HepG2 (cell line): ENCODE results near the gene PCAT7. TPM values are rescaled to one million over a fixed set of nuclear protein-coding genes. Genes with fewer than 3 reads are reported as not detected.

ENCODE experiments used
- AKAP8 ChIP-seq: sonication (generic); formaldehyde crosslinking; IDR thresholded peaks from 2 replicates; pipeline ENCODE4 v1.5.1; 2020; ENCODE audit warnings: mild to moderate bottlenecking, missing genetic modification reagents
- CBX2 ChIP-seq, 2 experiments: fragments of 200-600 bp in 1 of 2; sonication (generic); formaldehyde crosslinking in 1 of 2; IDR thresholded peaks; 2 replicates each; pipeline versions ENCODE4 v1.7.0 to v1.8.1; 2018 to 2022; ENCODE audit warnings: low read depth in 2 of 2, low read length in 1 of 2, mild to moderate bottlenecking in 1 of 2, missing genetic modification reagents in 1 of 2
- CENPBD1 ChIP-seq: sonication (generic); formaldehyde crosslinking; IDR thresholded peaks from 2 replicates; pipeline ENCODE4 v1.8.0; 2022; ENCODE audit warnings: missing genetic modification reagents, low read depth, mild to moderate bottlenecking, borderline replicate concordance
- CREB1 ChIP-seq, 2 experiments: fragments of 450-650 bp in 1 of 2; IDR thresholded peaks; 2 replicates each; pipeline ENCODE4 v1.6.1; 2016 to 2017; ENCODE audit warnings: control low read depth in 1 of 2, mild to moderate bottlenecking in 1 of 2, missing compliant biosample characterization in 1 of 2, missing genetic modification characterization in 1 of 2
- HNF1B ChIP-seq: sonication (generic); formaldehyde crosslinking; IDR thresholded peaks from 2 replicates; pipeline ENCODE4 v1.5.1; 2020; ENCODE audit warnings: mild to moderate bottlenecking, moderate library complexity, missing genetic modification reagents
- MXI1 ChIP-seq: IDR thresholded peaks from 3 replicates; pipeline ENCODE4 v1.6.1; 2012; ENCODE audit warnings: low read depth, low read length, inconsistent platforms, borderline replicate concordance
- POLR2A ChIP-seq, 2 experiments: IDR thresholded peaks; 2 replicates each; pipeline ENCODE4 v1.6.1; 2011; ENCODE audit warnings: low read depth in 2 of 2, low read length in 2 of 2, mild to moderate bottlenecking in 1 of 2, moderate library complexity in 1 of 2; ENCODE audit not compliant: insufficient read depth in 1 of 2
- PPARG ChIP-seq: conservative IDR thresholded peaks from 2 replicates; pipeline ENCODE4 v1.6.1; 2016; ENCODE audit warnings: missing biosample characterization, missing genetic modification reagents
- SYNCRIP ChIP-seq: fragments of 200-400 bp; formaldehyde crosslinking; IDR thresholded peaks from 2 replicates; pipeline ENCODE4 v1.6.1; 2018; ENCODE audit warnings: mild to moderate bottlenecking, low read depth, low read length; ENCODE audit not compliant: insufficient read depth
- TFAP4 ChIP-seq: sonication (generic); IDR thresholded peaks from 2 replicates; pipeline ENCODE4 v1.6.1; 2016; ENCODE audit warnings: low read depth, borderline replicate concordance
- ZFX ChIP-seq: sonication (generic); formaldehyde crosslinking; IDR thresholded peaks from 2 replicates; pipeline ENCODE4 v1.4.0; 2020; ENCODE audit warnings: mild to moderate bottlenecking, low read depth, missing genetic modification reagents, moderate library complexity
- ZNF205 ChIP-seq: IDR thresholded peaks from 2 replicates; pipeline ENCODE4 v1.6.1; 2018; ENCODE audit warnings: missing biosample characterization, missing genetic modification reagents
- ZNF614 ChIP-seq: IDR thresholded peaks from 2 replicates; pipeline ENCODE4 v1.6.1; 2018; ENCODE audit warnings: missing biosample characterization, missing genetic modification reagents, inconsistent platforms, borderline replicate concordance
- ZNF672 ChIP-seq: sonication (generic); formaldehyde crosslinking; IDR thresholded peaks from 2 replicates; pipeline ENCODE4 v1.8.1; 2022; ENCODE audit warnings: missing genetic modification reagents
- polyA plus RNA-seq, 8 experiments: library from polyadenylated mRNA; depleted of rRNA in 3 of 8; stranded (reverse) in 7 of 8; unstranded in 1 of 8; fragments of >200 nt; fragmentation: Illumina TruSeq in 4 of 8; extraction: Trizol in 4 of 8; gene quantifications; 2 replicates each; pipeline versions ENCODE4 v1.2.1 to v1.2.3, GENCODE V29; 2011 to 2016; ENCODE audit warnings: low read depth in 4 of 8, missing spikeins in 1 of 8, mixed read lengths in 1 of 8; ENCODE audit not compliant: insufficient read depth in 1 of 8
- total RNA-seq, 5 experiments: library from RNA; depleted of rRNA; stranded (reverse); fragments of >200 nt; fragmentation: Illumina TruSeq; extraction: Trizol; gene quantifications; 2 replicates each; pipeline ENCODE4 v1.2.3, GENCODE V29; 2016; ENCODE audit warnings: low read depth in 1 of 5
- TF ChIP-seq, protein P1 (sequence below): sonication (generic); formaldehyde crosslinking; IDR thresholded peaks from 2 replicates; pipeline ENCODE4 v1.4.0; 2020; ENCODE audit warnings: missing genetic modification reagents
- TF ChIP-seq, protein P2 (sequence below): sonication (generic); formaldehyde crosslinking; IDR thresholded peaks from 2 replicates; pipeline ENCODE4; 2020; ENCODE audit warnings: missing genetic modification reagents, mild to moderate bottlenecking, borderline replicate concordance
- TF ChIP-seq, protein P3 (sequence below): sonication (generic); formaldehyde crosslinking; IDR thresholded peaks from 2 replicates; pipeline ENCODE4 v1.4.0; 2020; ENCODE audit warnings: mild to moderate bottlenecking, missing genetic modification reagents
- TF ChIP-seq, protein P4 (sequence below), 2 experiments: sonication (generic) in 1 of 2; formaldehyde crosslinking in 1 of 2; IDR thresholded peaks; 2 replicates each; pipeline versions ENCODE4 v1.5.1 to v1.6.1; 2011 to 2020; ENCODE audit warnings: borderline replicate concordance in 1 of 2, low read depth in 1 of 2, low read length in 1 of 2, mild to moderate bottlenecking in 1 of 2, missing genetic modification reagents in 1 of 2, moderate library complexity in 1 of 2

PCAT7 gene
- total and polyA plus RNA-seq, 2 of the 13 experiments (the other 11 are each of a cell fraction or from before 2014, with no cell fraction given), result 2.3 to 3.9 TPM

DNA sequence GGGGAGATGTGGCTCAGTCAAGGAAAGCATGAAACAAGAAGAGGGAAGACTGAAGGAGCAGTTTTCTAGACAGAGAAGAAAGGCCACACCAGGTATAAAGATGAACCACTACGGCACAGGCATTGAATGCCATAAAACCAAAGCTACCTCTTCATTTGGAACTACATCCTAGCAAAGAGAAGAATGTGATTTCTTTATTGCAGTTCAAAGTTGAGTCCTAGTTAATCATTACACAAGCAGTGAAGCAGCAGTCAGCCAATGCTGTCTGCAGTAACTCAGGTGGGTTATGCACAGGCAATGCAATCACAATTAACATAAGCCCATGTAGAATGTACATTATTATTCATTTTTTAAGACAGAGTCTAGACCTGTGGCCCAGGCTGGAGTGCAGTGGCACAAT lies 21.7 kb upstream of the PCAT7 start (continued):
- TF ChIP-seq HNF1B (CRISPR knock-in tag) (peak; percentile 91), CBX2 (IDR thresholded peaks at IDR 0.05; ENCODE audit: low read depth, low read length) (no peak), CBX2 (CRISPR knock-in tag; IDR thresholded peaks at IDR 0.05; ENCODE audit: low read depth) (no peak), ZNF672 (CRISPR knock-in tag) (no peak), POLR2A (IDR thresholded peaks at IDR 0.05; ENCODE audit: insufficient read depth in 1 of 2, low read depth in 2 of 2, low read length in 2 of 2) (0 out of 4 replicates have a peak, but pooled peaks of 1 of the 2 experiments have one; percentile 27), TFAP4 (no peak), ZFX (CRISPR knock-in tag) (no peak), CENPBD1 (CRISPR knock-in tag) (no peak), CREB1 (IDR thresholded peaks at IDR 0.05) (no peak), CREB1 (CRISPR knock-in tag; IDR thresholded peaks at IDR 0.05) (0 out of 2 replicates have a peak, but pooled peaks have one; percentile 15), ZNF614 (0 out of 2 replicates have a peak, but pooled peaks have one; percentile 29), SYNCRIP (no peak), PPARG (0 out of 2 replicates have a peak, but pooled peaks have one; percentile 51), MXI1 (no peak), ZNF205 (CRISPR knock-in tag) (no peak), AKAP8 (no peak)
- TF ChIP-seq, protein P1, sequence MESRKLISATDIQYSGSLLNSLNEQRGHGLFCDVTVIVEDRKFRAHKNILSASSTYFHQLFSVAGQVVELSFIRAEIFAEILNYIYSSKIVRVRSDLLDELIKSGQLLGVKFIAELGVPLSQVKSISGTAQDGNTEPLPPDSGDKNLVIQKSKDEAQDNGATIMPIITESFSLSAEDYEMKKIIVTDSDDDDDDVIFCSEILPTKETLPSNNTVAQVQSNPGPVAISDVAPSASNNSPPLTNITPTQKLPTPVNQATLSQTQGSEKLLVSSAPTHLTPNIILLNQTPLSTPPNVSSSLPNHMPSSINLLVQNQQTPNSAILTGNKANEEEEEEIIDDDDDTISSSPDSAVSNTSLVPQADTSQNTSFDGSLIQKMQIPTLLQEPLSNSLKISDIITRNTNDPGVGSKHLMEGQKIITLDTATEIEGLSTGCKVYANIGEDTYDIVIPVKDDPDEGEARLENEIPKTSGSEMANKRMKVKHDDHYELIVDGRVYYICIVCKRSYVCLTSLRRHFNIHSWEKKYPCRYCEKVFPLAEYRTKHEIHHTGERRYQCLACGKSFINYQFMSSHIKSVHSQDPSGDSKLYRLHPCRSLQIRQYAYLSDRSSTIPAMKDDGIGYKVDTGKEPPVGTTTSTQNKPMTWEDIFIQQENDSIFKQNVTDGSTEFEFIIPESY (CRISPR knock-in tag), result no peak
- TF ChIP-seq, protein P2, sequence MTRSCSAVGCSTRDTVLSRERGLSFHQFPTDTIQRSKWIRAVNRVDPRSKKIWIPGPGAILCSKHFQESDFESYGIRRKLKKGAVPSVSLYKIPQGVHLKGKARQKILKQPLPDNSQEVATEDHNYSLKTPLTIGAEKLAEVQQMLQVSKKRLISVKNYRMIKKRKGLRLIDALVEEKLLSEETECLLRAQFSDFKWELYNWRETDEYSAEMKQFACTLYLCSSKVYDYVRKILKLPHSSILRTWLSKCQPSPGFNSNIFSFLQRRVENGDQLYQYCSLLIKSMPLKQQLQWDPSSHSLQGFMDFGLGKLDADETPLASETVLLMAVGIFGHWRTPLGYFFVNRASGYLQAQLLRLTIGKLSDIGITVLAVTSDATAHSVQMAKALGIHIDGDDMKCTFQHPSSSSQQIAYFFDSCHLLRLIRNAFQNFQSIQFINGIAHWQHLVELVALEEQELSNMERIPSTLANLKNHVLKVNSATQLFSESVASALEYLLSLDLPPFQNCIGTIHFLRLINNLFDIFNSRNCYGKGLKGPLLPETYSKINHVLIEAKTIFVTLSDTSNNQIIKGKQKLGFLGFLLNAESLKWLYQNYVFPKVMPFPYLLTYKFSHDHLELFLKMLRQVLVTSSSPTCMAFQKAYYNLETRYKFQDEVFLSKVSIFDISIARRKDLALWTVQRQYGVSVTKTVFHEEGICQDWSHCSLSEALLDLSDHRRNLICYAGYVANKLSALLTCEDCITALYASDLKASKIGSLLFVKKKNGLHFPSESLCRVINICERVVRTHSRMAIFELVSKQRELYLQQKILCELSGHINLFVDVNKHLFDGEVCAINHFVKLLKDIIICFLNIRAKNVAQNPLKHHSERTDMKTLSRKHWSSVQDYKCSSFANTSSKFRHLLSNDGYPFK, result no peak
- TF ChIP-seq, protein P3, sequence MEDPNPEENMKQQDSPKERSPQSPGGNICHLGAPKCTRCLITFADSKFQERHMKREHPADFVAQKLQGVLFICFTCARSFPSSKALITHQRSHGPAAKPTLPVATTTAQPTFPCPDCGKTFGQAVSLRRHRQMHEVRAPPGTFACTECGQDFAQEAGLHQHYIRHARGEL (CRISPR knock-in tag), result no peak
- TF ChIP-seq, protein P4, sequence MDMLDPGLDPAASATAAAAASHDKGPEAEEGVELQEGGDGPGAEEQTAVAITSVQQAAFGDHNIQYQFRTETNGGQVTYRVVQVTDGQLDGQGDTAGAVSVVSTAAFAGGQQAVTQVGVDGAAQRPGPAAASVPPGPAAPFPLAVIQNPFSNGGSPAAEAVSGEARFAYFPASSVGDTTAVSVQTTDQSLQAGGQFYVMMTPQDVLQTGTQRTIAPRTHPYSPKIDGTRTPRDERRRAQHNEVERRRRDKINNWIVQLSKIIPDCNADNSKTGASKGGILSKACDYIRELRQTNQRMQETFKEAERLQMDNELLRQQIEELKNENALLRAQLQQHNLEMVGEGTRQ (IDR thresholded peaks at IDR 0.05; ENCODE audit: low read depth, low read length), result no peak
- TF ChIP-seq, protein P4 (CRISPR knock-in tag; IDR thresholded peaks at IDR 0.05; ENCODE audit: borderline replicate concordance), result 0 out of 2 replicates have a peak, but pooled peaks have one; percentile 51
